Activated T-cell treated with anti-CD3 and anti-CD28 coated beads, Interleukin-2, amount 50 U/mL, for 72 hours (primary cell): Measurements from ENCODE around the gene HSD17B13. TPM values are rescaled to one million over a fixed set of nuclear protein-coding genes. Genes with fewer than 3 reads are reported as not detected.
"Not testable (repeated sequence)": the region's sequence is repeated elsewhere in the genome, so short reads cannot be mapped to it uniquely, and the experiment has no call there.

Experiments
- ATAC-seq, 2 donors: fragments of 150-1000 bp; cut with Tn5 transposase; replicated peaks in 1 of 2; 2 replicates each; pipeline ENCODE4 v1.10.0; 2021; ENCODE audit warnings: moderate library complexity in 2 of 2, mild to moderate bottlenecking in 1 of 2
- DNase-seq, 2 donors: peaks; one replicate each; pipeline ENCODE4 v3.0.0; 2021 to 2022; ENCODE audit warnings: mixed read lengths in 1 of 2
- H3K27ac Mint-ChIP-seq: one replicate; pipeline ENCODE4 v1.8.0; 2022; ENCODE audit warnings: mild to moderate bottlenecking, moderate library complexity, mixed read lengths
- H3K27me3 Mint-ChIP-seq: one replicate; pipeline ENCODE4 v1.8.0; 2022; ENCODE audit warnings: low read depth, mixed read lengths
- H3K36me3 Mint-ChIP-seq, 2 donors: one replicate each; pipeline ENCODE4 v1.8.0; 2022; ENCODE audit warnings: mixed read lengths in 2 of 2, mild to moderate bottlenecking in 1 of 2; ENCODE audit not compliant: insufficient read depth in 2 of 2
- H3K4me1 Mint-ChIP-seq: one replicate; pipeline ENCODE4 v1.8.0; 2022; ENCODE audit warnings: low read depth, mixed read lengths
- H3K4me3 Mint-ChIP-seq, 2 donors: one replicate each; pipeline ENCODE4 v1.8.0; 2022; ENCODE audit warnings: mild to moderate bottlenecking in 2 of 2, mixed read lengths in 2 of 2, moderate library complexity in 2 of 2
- H3K9me3 Mint-ChIP-seq, 2 donors: one replicate each; pipeline ENCODE4 v1.8.0; 2022; ENCODE audit warnings: mixed read lengths in 2 of 2
- total RNA-seq, 2 donors: library from RNA; stranded (reverse); gene quantifications; one replicate each; pipeline ENCODE4 v1.2.3, GENCODE V29; 2022

Gene HSD17B13
- total RNA-seq, 2 donors from 2014 or later: 0.14 TPM

DNA sequence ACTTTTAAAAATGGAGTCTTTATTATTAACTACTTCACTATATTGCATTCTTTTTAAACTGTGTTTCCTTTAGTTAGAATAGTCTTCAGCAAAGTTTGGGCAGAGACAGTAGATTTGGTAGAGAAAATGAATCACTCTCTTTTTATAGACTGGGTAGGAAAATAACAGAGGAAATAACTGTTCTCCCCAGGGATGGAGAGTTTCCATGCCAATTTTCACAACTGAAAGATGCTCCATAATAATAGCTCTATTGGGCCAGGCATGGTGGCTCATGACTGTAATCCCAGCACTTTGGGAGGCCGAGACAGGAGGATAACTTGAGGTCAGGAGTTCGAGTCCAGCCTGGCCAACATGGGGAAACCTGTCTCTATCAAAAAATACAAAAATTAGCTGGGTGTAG, 13.1 kb downstream of the HSD17B13 start:
- peaks cover 12% of the 10 kb centered on the region for H3K4me1 Mint-ChIP-seq
- DNase-seq (no peak), ATAC-seq (no peak)
- H3K27me3 Mint-ChIP-seq: no peaks in the 10 kb centered on the region
- H3K36me3 Mint-ChIP-seq: no peaks in the 10 kb centered on the region
- no peaks in the 10 kb centered on the region for H3K9me3 Mint-ChIP-seq
- H3K4me3 Mint-ChIP-seq: no peak overlapping the region
- H3K27ac Mint-ChIP-seq: no peak overlapping the region

GRCh38 chr4:87306056-87306455, 16.6 kb downstream of the HSD17B13 start:
- no peak for DNase-seq
- Mint-ChIP-seq H3K4me1 (peaks cover 12% of the 10 kb centered on the region), H3K4me3 (peak overlapping the region in 1 of 2 donors; percentile 11), H3K27me3 (no peaks in the 10 kb centered on the region), H3K27ac (no peak overlapping the region), H3K36me3 (no peaks in the 10 kb centered on the region), H3K9me3 (no peaks in the 10 kb centered on the region)
- peak in 1 of 2 donors; percentile 71 for ATAC-seq

DNA sequence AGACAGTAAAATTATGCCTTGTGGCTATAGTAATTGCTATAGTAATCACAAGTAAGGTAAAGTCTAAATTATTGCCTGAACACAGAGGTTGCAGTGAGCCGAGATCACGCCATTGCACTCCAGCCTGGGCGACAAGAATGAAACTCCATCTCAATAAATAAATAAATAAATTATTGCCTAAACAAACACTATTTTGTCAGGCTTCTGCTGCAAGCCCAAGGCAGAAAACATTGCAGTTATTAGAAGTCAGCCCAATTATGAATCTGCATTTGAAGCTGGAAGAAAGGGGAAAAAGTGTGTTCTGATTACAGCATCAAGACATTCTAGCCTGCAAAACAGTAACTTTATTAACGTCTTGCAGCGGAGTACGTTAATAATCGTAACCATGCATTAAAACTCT, 17.1 kb downstream of the HSD17B13 start:
- Mint-ChIP-seq H3K27me3 (no peaks in the 10 kb centered on the region), H3K27ac (no peak overlapping the region), H3K4me3 (peak overlapping the region in 1 of 2 donors; percentile 60), H3K9me3 (no peaks in the 10 kb centered on the region), H3K4me1 (peaks cover 12% of the 10 kb centered on the region), H3K36me3 (no peaks in the 10 kb centered on the region)
- ATAC-seq (no peak), DNase-seq (no peak)

GRCh38 chr4:87304745-87305432, 17.8 kb downstream of the HSD17B13 start:
- H3K9me3 Mint-ChIP-seq: no peaks in the 10 kb centered on the region
- H3K4me3 Mint-ChIP-seq: peak overlapping the region in 1 of 2 donors; percentile 60
- no peaks in the 10 kb centered on the region for H3K27me3 Mint-ChIP-seq
- ATAC-seq (no peak), DNase-seq (no peak)
- peak overlapping the region; percentile 81 for H3K27ac Mint-ChIP-seq
- peaks cover 12% of the 10 kb centered on the region for H3K4me1 Mint-ChIP-seq
- H3K36me3 Mint-ChIP-seq: no peaks in the 10 kb centered on the region

GRCh38 chr4:87299898-87300297, 22.8 kb downstream of the HSD17B13 start:
- Mint-ChIP-seq H3K9me3 (no peaks in the 10 kb centered on the region), H3K4me3 (no peak overlapping the region), H3K27ac (no peak overlapping the region), H3K27me3 (no peaks in the 10 kb centered on the region), H3K36me3 (no peaks in the 10 kb centered on the region), H3K4me1 (no peaks in the 10 kb centered on the region)
- DNase-seq (no peak), ATAC-seq (no peak)

DNA sequence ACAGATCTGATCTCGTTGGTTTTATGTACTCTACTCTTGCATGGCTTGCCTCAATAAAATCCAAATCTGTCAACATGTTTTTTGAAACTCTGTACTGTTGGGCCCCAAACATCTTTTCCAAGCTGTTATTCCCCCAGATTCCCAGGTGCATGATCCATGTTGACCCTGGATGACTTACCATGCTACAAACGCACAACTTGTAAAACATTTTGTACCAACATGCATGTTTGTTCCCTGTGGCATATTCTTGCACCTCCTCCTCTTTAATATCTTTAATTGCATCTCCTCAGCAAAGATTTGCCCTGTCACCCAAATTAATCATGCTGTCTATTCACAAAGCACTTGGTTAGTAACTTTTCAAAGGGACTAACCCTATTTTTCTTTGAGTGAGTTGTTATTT, 24.3 kb downstream of the HSD17B13 start:
- Mint-ChIP-seq H3K36me3 (peaks cover 0 to 4% of the 10 kb centered on the region in 2 donors), H3K27me3 (no peaks in the 10 kb centered on the region), H3K4me3 (no peak overlapping the region), H3K9me3 (peaks cover 5% of the 10 kb centered on the region in 2 donors), H3K27ac (no peak overlapping the region), H3K4me1 (no peaks in the 10 kb centered on the region)
- no peak for DNase-seq
- ATAC-seq: no peak

GRCh38 chr4:87294911-87295310, 27.8 kb downstream of the HSD17B13 start:
- not testable (repeated sequence) for H3K36me3 Mint-ChIP-seq

GRCh38 chr4:87293889-87294288, 28.8 kb downstream of the HSD17B13 start:
- not testable (repeated sequence) for H3K9me3 Mint-ChIP-seq, H3K4me1 Mint-ChIP-seq, ATAC-seq, H3K27ac Mint-ChIP-seq, H3K27me3 Mint-ChIP-seq, H3K4me3 Mint-ChIP-seq, H3K36me3 Mint-ChIP-seq, DNase-seq

More at GRCh38 chr4:87294911-87295310, 27.8 kb downstream of the HSD17B13 start:
- ATAC-seq, H3K27me3 Mint-ChIP-seq, DNase-seq, H3K4me1 Mint-ChIP-seq, H3K27ac Mint-ChIP-seq, H3K4me3 Mint-ChIP-seq, H3K9me3 Mint-ChIP-seq: not testable (repeated sequence)

DNA sequence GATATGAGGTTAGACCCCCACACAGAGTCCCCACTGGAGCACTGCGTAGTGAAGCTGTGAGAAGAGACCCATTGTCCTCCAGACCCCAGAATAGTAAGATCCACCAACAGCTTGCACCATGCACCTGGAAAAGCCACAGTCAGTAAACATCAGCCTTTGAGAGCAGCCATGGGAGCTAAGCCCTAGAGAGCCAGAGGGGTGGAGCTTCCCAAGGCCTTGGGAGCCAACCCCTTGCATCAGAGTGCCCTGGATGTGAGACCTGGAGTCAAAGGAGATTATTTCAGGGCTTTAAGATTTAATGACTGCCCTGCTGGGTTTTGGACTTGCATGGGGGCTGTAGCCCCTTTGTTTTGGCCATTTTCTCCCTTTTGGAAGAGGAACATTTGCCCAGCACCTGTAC, 35.7 kb downstream of the HSD17B13 start:
- no peak for ATAC-seq
- H3K4me1 Mint-ChIP-seq: no peaks in the 10 kb centered on the region
- no peak overlapping the region for H3K27ac Mint-ChIP-seq
- no peaks in the 10 kb centered on the region for H3K27me3 Mint-ChIP-seq
- peaks cover 16% of the 10 kb centered on the region in 2 donors for H3K9me3 Mint-ChIP-seq
- H3K4me3 Mint-ChIP-seq: no peak overlapping the region
- no peak for DNase-seq
- peaks cover 5 to 14% of the 10 kb centered on the region in 2 donors for H3K36me3 Mint-ChIP-seq

GRCh38 chr4:87284268-87284667, 38.4 kb downstream of the HSD17B13 start:
- Mint-ChIP-seq H3K36me3 (peaks cover 5 to 14% of the 10 kb centered on the region in 2 donors), H3K9me3 (peaks cover 16% of the 10 kb centered on the region in 2 donors)
- not testable (repeated sequence) for H3K27ac Mint-ChIP-seq, ATAC-seq, H3K4me1 Mint-ChIP-seq, DNase-seq, H3K4me3 Mint-ChIP-seq, H3K27me3 Mint-ChIP-seq

- H3K9me3 Mint-ChIP-seq: peaks cover 16% of the 10 kb centered on the region in 2 donors
- no peak overlapping the region for H3K4me3 Mint-ChIP-seq
- H3K36me3 Mint-ChIP-seq: peaks cover 5 to 14% of the 10 kb centered on the region in 2 donors
- ATAC-seq (no peak), DNase-seq (no peak)
- no peaks in the 10 kb centered on the region for H3K27me3 Mint-ChIP-seq
- H3K27ac Mint-ChIP-seq: no peak overlapping the region
- no peaks in the 10 kb centered on the region for H3K4me1 Mint-ChIP-seq
These were observed 39.5 kb downstream of the HSD17B13 start for GRCh38 chr4:87283151-87283550.

DNA sequence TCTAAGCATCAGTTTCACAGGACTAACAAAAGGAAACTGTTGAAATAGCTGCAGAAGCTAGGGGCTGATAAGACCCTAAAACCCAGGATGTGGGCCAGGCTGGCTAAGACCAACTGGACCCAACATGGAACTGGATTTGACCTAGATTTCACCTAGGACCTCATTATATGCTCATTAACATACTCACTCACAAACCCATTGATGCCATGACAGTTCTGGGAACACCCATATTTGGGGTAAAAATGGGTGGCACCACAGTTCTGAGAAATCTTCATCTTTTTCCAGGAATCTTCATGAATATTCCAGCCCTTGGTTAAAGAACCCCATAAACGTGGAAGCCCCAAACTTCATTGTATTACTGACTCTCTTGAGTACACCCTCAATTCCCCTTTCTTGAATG, 41.1 kb downstream of the HSD17B13 start:
- Mint-ChIP-seq H3K4me3 (no peak overlapping the region), H3K9me3 (peaks cover 9 to 16% of the 10 kb centered on the region in 2 donors), H3K4me1 (no peaks in the 10 kb centered on the region), H3K27ac (no peak overlapping the region), H3K36me3 (peaks cover 5 to 14% of the 10 kb centered on the region in 2 donors), H3K27me3 (no peaks in the 10 kb centered on the region)
- ATAC-seq (no peak), DNase-seq (no peak)

DNA sequence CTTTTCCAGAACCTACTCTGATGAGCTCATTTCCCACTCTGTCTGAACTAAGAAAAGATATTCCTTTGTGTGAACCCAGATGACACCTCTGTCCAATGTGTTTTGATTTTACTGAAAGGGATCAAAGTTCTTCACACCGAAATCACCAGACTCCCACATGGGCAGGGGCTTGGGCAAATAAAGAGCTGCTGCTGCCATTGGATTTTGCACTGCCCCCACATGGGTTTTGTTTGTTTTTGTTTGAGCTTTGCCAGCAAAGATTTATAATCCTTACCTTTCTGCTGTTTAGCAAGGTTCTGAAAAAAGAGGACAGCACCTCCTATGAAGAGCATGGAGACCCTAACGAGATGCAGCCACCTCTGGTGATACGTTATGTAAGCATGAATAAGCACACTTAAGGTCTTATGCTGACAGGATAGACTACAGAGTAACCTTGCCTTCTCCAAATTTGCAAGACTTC, 44.3 kb downstream of the HSD17B13 start:
- Mint-ChIP-seq H3K36me3 (peaks cover 0 to 4% of the 10 kb centered on the region in 2 donors), H3K4me3 (no peak overlapping the region), H3K27ac (no peak overlapping the region), H3K9me3 (peaks cover 0 to 4% of the 10 kb centered on the region in 2 donors), H3K4me1 (no peaks in the 10 kb centered on the region), H3K27me3 (no peaks in the 10 kb centered on the region)
- no peak for ATAC-seq
- no peak for DNase-seq

- Mint-ChIP-seq H3K27ac (no peak overlapping the region), H3K27me3 (no peaks in the 10 kb centered on the region), H3K4me3 (no peak overlapping the region), H3K9me3 (no peaks in the 10 kb centered on the region), H3K4me1 (no peaks in the 10 kb centered on the region), H3K36me3 (no peaks in the 10 kb centered on the region)
- no peak for DNase-seq
- ATAC-seq: no peak
These were observed 47.4 kb downstream of the HSD17B13 start for GRCh38 chr4:87275311-87275710.
